NCI-H460 (cell line): Measurements from ENCODE around the gene OSBPL10. TPM values are rescaled to one million over a fixed set of nuclear protein-coding genes. Genes with fewer than 3 reads are reported as not detected.

ENCODE experiments used
- total RNA-seq: library from RNA; depleted of rRNA; stranded (reverse); fragments of >200 nt; shearing (Covaris generic); gene quantifications from 2 replicates; pipeline ENCODE4 v1.2.3, GENCODE V29; 2014; rRNA removed

OSBPL10 gene
- total RNA-seq, 1 experiment from 2014 or later = 3.0 TPM

Other genes starting within 250 kb of the OSBPL10 start
- 0.10 TPM in 1 of 2 replicates, not detected in the other for gene ZNF860, start 488 bp upstream of the OSBPL10 start, total RNA-seq
- 12.1 and 13.5 TPM in 2 replicates for gene GPD1L, start 125.4 kb upstream of the OSBPL10 start, total RNA-seq